HG02571 (cell line): ENCODE measurements around the gene FOXL2.
A peak's percentile ranks its signal among the peaks of the same experiment; 100 is the strongest.
"Not testable (repeated sequence)": the region's sequence is repeated elsewhere in the genome, so short reads cannot be mapped to it uniquely, and the experiment has no call there.

Source experiments
- ATAC-seq: cut with Tn5 transposase; IDR thresholded peaks from one replicate; pipeline ENCODE4 v1.9.1; 2021; ENCODE audit warnings: mild to moderate bottlenecking, moderate library complexity; ENCODE audit not compliant: unreplicated experiment

The FOXL2 gene

GRCh38 chr3:138933981-138934691 is 12.8 kb downstream of the FOXL2 start:
- no peak for ATAC-seq

- ATAC-seq = no peak
These were observed 13.8 kb downstream of the FOXL2 start for GRCh38 chr3:138933068-138933668.

GRCh38 chr3:138928727-138929372 is 18.1 kb downstream of the FOXL2 start:
- ATAC-seq = no peak

GRCh38 chr3:138923531-138923994 is 23.4 kb downstream of the FOXL2 start:
- ATAC-seq = peak; percentile 71

- not testable (repeated sequence) for ATAC-seq
These were observed 24.5 kb downstream of the FOXL2 start for GRCh38 chr3:138922400-138922799.

- no peak for ATAC-seq
These were observed 25.3 kb downstream of the FOXL2 start for GRCh38 chr3:138921316-138922292.

- no peak for ATAC-seq
These were observed 27.6 kb downstream of the FOXL2 start for GRCh38 chr3:138919325-138919724.

- no peak for ATAC-seq
These were observed 30.1 kb downstream of the FOXL2 start for GRCh38 chr3:138916824-138917223.

DNA sequence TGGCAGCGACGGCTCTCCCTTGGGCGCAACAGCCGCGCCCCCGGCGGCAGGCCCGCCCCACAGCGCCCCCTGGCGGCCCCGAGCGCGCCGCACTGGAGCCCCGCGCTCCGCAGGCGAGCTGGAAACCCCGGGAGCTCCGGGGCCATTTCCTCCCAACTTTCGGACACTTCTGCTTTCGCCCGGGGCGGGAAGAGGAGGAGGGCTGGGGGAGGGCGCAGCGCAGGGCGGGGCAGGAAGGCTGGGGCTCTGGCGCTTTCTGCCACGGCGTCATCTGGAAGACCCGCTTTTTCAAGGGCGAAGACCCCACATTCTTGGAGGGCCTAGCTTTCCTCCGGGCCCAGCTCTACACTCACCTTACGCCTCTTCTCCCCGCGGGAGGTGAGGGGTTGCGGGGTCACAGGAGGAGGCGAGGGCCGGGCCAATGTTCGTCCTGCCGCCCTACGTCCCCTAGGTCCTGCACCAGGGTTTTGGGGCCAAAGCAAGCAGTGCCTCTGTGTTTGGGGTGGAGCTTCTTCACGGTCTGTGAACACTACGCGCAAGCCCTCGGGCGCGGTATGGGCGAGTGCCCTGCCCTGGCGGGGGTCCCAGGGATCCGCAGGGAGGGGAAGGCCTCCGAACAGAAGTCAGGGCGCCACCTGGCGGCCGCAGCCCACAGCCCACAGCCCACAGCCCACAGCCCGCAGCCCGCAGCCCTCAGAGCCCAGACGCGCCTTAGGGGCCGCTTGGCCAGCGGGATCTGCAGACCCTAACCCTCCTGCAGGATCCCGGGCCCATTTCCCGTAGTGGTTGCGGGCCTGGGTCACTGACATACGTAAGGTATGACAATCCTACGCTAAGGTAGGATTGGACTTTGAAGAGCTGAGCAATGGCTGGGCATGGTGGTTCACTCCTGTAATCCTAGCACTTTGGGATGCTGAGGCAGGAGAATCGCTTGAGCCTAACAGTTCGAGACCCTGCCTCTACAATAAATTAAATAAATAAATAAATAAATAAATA is 31.1 kb downstream of the FOXL2 start:
- peak; percentile 84 for ATAC-seq

DNA sequence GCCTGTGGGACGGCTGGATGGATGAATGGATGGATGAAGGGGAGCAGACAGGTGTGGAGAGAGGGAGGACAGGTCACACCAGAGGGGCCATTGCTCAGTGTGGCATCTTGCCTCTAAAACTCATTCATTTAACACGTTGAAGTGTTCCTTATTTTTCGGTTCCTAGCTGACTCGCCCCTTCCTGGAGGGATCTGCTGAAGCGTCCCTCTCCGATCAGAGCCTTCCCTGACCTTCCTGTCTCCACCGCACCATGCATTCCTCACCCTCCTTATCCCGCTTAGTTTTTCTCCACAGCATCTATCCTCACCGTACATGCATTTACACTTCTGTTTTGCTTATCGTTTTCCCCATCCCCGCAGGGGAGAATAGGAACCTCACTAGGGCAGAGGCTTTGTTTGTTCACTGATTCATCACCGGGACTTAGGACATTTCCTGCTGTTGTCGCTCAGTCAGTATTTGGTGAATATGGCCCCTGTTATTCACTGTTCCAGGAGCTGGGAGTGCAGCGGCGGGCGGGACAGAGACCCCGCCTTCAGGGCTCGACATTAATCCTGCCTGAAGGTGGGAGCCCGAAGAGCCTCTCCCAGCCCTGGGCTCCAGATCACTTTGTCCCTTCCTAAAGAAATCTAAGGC is 32.0 kb downstream of the FOXL2 start:
- ATAC-seq = peak; percentile 11

DNA sequence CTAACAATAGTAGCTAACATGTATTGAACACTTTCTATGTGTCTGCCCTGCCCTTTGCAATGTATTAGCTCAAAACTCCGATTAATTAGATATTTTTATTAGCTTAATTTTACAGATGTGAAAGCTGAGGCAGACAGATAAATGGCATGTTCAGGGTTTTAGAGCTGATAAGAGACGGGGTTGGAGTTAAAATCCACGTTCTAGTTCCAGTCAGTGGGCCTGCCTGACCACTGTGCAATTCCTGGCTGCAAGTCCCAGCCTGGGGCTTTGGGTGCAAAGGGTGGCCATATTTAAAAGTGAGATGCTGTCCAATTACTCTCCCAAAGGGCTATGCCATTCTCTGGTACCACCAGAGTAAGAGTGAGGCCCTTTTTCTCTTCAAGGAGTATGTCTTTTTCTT is 33.2 kb downstream of the FOXL2 start:
- no peak for ATAC-seq

- no peak for ATAC-seq
These were observed 34.7 kb downstream of the FOXL2 start for GRCh38 chr3:138912237-138912636.

- no peak for ATAC-seq
These were observed 35.3 kb downstream of the FOXL2 start for GRCh38 chr3:138911621-138912020.

DNA sequence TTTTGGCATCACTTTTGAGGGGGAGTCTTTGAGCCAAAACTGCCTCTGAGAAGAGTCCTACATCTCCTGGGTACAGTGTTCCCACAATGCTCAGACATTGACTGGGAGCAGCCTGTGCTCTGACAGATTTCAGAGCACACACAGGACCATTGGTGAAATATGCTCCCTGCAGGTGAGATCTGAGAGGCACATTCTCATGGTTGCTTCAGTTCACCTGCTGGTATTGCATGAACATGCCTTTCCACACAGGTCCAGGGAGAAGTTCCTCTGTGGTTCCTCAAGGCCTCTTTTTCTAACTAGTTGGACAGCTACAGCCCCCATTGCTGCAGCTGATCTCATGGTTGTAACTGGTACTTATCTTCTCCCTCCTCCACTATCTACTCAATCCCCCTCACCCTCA is 37.0 kb downstream of the FOXL2 start:
- no peak for ATAC-seq

GRCh38 chr3:138908846-138909245 is 38.1 kb downstream of the FOXL2 start:
- ATAC-seq = no peak

- ATAC-seq = no peak
These were observed 39.4 kb downstream of the FOXL2 start for GRCh38 chr3:138907539-138907938.

GRCh38 chr3:138902171-138902570 is 44.8 kb downstream of the FOXL2 start:
- ATAC-seq = no peak

- ATAC-seq = no peak
These were observed 45.4 kb downstream of the FOXL2 start for GRCh38 chr3:138901567-138901966.

DNA sequence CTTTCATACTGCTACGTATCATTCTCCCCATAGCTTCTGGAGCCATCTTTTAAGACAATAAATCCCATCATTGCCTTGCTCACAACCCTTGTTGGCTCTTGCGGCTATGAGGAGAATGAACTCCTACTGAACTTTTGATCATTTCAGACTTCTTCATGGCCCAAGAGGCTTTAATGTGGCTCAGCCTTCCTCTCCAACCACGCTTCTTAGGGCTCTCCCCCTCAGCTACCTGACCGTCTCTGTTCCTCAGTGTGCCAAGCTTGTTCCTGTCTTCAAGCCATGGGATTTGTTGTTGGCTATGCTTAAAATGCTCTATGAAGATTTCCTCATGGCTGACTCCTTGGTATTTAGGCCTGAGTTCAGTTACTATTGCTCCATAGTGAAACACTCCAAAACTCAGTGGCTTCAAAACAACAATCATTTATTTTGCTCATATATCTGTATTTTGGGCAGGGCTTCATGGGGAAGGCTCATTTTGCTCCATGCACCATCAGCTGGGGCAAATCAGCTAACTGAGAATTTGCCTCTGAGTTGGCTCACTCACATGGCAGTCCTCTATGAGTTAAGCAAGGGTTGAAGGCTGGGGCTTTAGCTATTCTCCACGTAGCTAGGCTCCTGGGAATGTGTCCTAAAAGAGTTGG is 47.5 kb downstream of the FOXL2 start:
- ATAC-seq = no peak
